Stimulated activated CD4-positive, alpha-beta T cell treated with anti-CD3 and anti-CD28 coated beads, TNF-alpha, amount 100 ng/mL, for 1 hour (primary cell): ENCODE data around the gene PDE4B.
"Not testable (repeated sequence)": the region's sequence is repeated elsewhere in the genome, so short reads cannot be mapped to it uniquely, and the experiment has no call there.

Experiments
- DNase-seq, 3 donors: peaks; one replicate each; pipeline ENCODE4 v3.0.0-alpha.2; 2020; ENCODE audit warnings: low read depth in 3 of 3, low spot score in 1 of 3

The PDE4B gene

GRCh38 chr1:65991694-65992093 lies 199.0 kb downstream of the PDE4B start:
- no peak for DNase-seq

- no peak for DNase-seq
Observed at GRCh38 chr1:65992165-65992821, 199.6 kb downstream of the PDE4B start.

GRCh38 chr1:65992831-65993271 lies 200.2 kb downstream of the PDE4B start:
- DNase-seq = no peak

- no peak for DNase-seq
Observed at GRCh38 chr1:65994223-65994622, 201.5 kb downstream of the PDE4B start.

GRCh38 chr1:65995336-65995735 lies 202.6 kb downstream of the PDE4B start:
- no peak for DNase-seq

GRCh38 chr1:65995928-65996327 lies 203.2 kb downstream of the PDE4B start:
- DNase-seq = no peak

- no peak for DNase-seq
Observed at GRCh38 chr1:65997693-65998092, 205.0 kb downstream of the PDE4B start.

GRCh38 chr1:65998763-65999583 lies 206.3 kb downstream of the PDE4B start:
- DNase-seq = no peak

- no peak for DNase-seq
Observed at GRCh38 chr1:66000033-66000637, 207.4 kb downstream of the PDE4B start.

GRCh38 chr1:66003690-66004089 lies 211.0 kb downstream of the PDE4B start:
- DNase-seq = no peak

- not testable (repeated sequence) for DNase-seq
Observed at GRCh38 chr1:66006534-66006933, 213.8 kb downstream of the PDE4B start.

GRCh38 chr1:66012106-66012784 lies 219.6 kb downstream of the PDE4B start:
- no peak for DNase-seq

GRCh38 chr1:66013371-66013770 lies 220.7 kb downstream of the PDE4B start:
- no peak for DNase-seq

GRCh38 chr1:66022904-66023620 lies 230.4 kb downstream of the PDE4B start:
- DNase-seq = no peak

- no peak for DNase-seq
Observed at GRCh38 chr1:66025188-66025587, 232.5 kb downstream of the PDE4B start.

- no peak for DNase-seq
Observed at GRCh38 chr1:66028035-66028434, 235.3 kb downstream of the PDE4B start.

- no peak for DNase-seq
Observed at GRCh38 chr1:66033781-66034180, 241.1 kb downstream of the PDE4B start.

- no peak for DNase-seq
Observed at GRCh38 chr1:66035616-66036245, 243.0 kb downstream of the PDE4B start.

GRCh38 chr1:66041654-66042053 lies 249.0 kb downstream of the PDE4B start:
- no peak for DNase-seq

GRCh38 chr1:66043186-66043585 lies 250.5 kb downstream of the PDE4B start:
- no peak for DNase-seq
